CD4-positive, alpha-beta T cell treated with Interleukin-4 for 1 hour (primary cell): Measurements from ENCODE around the gene SERPINB6.
"Not testable (repeated sequence)": the region's sequence is repeated elsewhere in the genome, so short reads cannot be mapped to it uniquely, and the experiment has no call there.

ENCODE experiments used
- DNase-seq, 2 donors: peaks; one replicate each; pipeline ENCODE4 v3.0.0-alpha.2; 2020 to 2022

Gene SERPINB6

GRCh38 chr6:2953098-2953497 lies 18.3 kb downstream of the SERPINB6 start:
- no peak for DNase-seq

- peak; percentile 73 for DNase-seq
These were observed 18.7 kb downstream of the SERPINB6 start for GRCh38 chr6:2952557-2953095.

- peak; percentile 13 to 63 for DNase-seq
These were observed 19.6 kb downstream of the SERPINB6 start for GRCh38 chr6:2951728-2952127.

- DNase-seq, result peak in 1 of 2 donors; percentile 6
These were observed 20.7 kb downstream of the SERPINB6 start for GRCh38 chr6:2950713-2951112.

- DNase-seq, result no peak
These were observed 21.8 kb downstream of the SERPINB6 start for GRCh38 chr6:2949536-2950083.

- DNase-seq, result no peak
These were observed 22.2 kb downstream of the SERPINB6 start for GRCh38 chr6:2949121-2949520.

- no peak for DNase-seq
These were observed 22.9 kb downstream of the SERPINB6 start for GRCh38 chr6:2948228-2949025.

- DNase-seq, result no peak
These were observed 23.9 kb downstream of the SERPINB6 start for GRCh38 chr6:2947445-2947844.

GRCh38 chr6:2945153-2945452 lies 26.3 kb downstream of the SERPINB6 start:
- DNase-seq, result no peak

- DNase-seq, result peak in 1 of 2 donors; percentile 9
These were observed 26.8 kb downstream of the SERPINB6 start for GRCh38 chr6:2944405-2945152.

- DNase-seq, result peak in 1 of 2 donors; percentile 10
These were observed 27.8 kb downstream of the SERPINB6 start for GRCh38 chr6:2943564-2943955.

GRCh38 chr6:2942914-2943563 lies 28.3 kb downstream of the SERPINB6 start:
- peak; percentile 15 to 27 for DNase-seq

- not testable (repeated sequence) for DNase-seq
These were observed 29.3 kb downstream of the SERPINB6 start for GRCh38 chr6:2942116-2942515.

- DNase-seq, result no peak
These were observed 30.5 kb downstream of the SERPINB6 start for GRCh38 chr6:2940851-2941250.

GRCh38 chr6:2940010-2940850 lies 31.1 kb downstream of the SERPINB6 start:
- DNase-seq, result peak; percentile 87 to 92

GRCh38 chr6:2939315-2940009 lies 31.9 kb downstream of the SERPINB6 start:
- DNase-seq, result no peak

- peak in 1 of 2 donors; percentile 7 for DNase-seq
These were observed 32.7 kb downstream of the SERPINB6 start for GRCh38 chr6:2938632-2939083.

- DNase-seq, result no peak
These were observed 33.2 kb downstream of the SERPINB6 start for GRCh38 chr6:2938004-2938631.

- DNase-seq, result no peak
These were observed 33.8 kb downstream of the SERPINB6 start for GRCh38 chr6:2937627-2938003.

GRCh38 chr6:2935566-2936291 lies 35.6 kb downstream of the SERPINB6 start:
- DNase-seq, result no peak
